ENCODE data around the gene SRGN. TPM values are rescaled to one million over a fixed set of nuclear protein-coding genes. Genes with fewer than 3 reads are reported as not detected.

The SRGN gene
- total and polyA plus RNA-seq, 2 of the 13 experiments (the other 11 are each of a cell fraction or from before 2014, with no cell fraction given) = 0.09 TPM; not detected in 1

DNA sequence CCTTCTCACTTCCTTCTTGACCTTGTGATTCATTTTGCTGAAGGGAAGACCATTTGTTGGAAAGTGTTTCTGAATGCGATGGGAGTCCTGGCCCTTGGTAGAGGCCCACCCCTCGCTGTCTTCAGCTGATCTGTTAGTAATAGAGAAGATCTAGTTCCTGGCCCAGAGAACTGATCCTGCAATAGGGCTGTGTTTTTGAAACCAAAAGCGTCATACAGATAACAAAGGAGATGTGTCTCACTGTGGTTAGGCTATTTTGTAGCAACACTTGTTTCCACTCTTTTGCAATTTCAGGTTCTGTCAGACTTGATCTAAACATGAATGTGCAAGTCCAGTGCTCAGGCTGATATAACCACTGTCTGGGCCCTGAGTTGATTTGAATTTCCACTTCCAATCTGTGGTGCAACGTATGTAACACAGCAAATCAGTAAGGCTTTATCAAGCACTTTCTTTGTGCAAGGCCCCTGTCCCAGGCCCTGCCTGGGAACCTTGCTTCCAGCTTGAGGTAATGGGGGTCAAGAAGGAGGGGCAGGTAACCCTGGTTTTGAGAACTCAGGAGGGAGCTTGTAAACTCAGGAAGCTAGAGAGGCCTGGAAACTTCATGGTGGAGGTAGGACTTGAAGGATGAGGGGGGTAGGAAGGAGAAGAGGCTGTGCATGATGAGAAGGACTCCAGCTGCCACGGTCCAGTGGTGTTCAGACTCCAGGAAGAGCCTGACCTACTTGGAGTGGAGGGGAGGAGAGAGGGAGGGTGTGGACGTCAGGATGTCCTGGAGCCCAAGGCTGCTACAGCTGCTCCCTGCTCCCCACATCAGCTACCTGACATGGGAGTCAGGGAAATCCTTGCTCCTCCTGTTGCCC lies 42.2 kb upstream of the SRGN start:
- H3K27me3 ChIP-seq (ENCODE audit: control insufficient read depth in 1 of 2, insufficient read depth in 2 of 2, low read length in 2 of 2) = peaks cover 0 to 10% of the 10 kb centered on the region in 2 experiments; a peak in 2 of 5 replicates
- TF ChIP-seq NFE2L1 (CRISPR knock-in tag; IDR thresholded peaks at IDR 0.05; ENCODE audit: borderline replicate concordance) (no peak), TOE1 (CRISPR knock-in tag; IDR thresholded peaks at IDR 0.05) (no peak), MAFF (IDR thresholded peaks at IDR 0.05; ENCODE audit: low read depth, low read length) (no peak), STAG1 (CRISPR knock-in tag; IDR thresholded peaks at IDR 0.05) (no peak), SNAI1 (CRISPR knock-in tag; IDR thresholded peaks at IDR 0.05; ENCODE audit: borderline replicate concordance) (no peak), ZNF432 (CRISPR knock-in tag; IDR thresholded peaks at IDR 0.05; ENCODE audit: borderline replicate concordance) (no peak), MZF1 (CRISPR knock-in tag; IDR thresholded peaks at IDR 0.05; ENCODE audit: borderline replicate concordance) (no peak), ZNF724P (CRISPR knock-in tag; IDR thresholded peaks at IDR 0.05; ENCODE audit: borderline replicate concordance) (no peak), ZNF563 (CRISPR knock-in tag; IDR thresholded peaks at IDR 0.05) (no peak), MEF2D (CRISPR knock-in tag; IDR thresholded peaks at IDR 0.05) (no peak), ZNF235 (CRISPR knock-in tag; IDR thresholded peaks at IDR 0.05; ENCODE audit: borderline replicate concordance) (no peak), ZNF230 (CRISPR knock-in tag; IDR thresholded peaks at IDR 0.05) (no peak), SIX1 (CRISPR knock-in tag; IDR thresholded peaks at IDR 0.05; ENCODE audit: borderline replicate concordance) (no peak)
- TF ChIP-seq, protein P1, sequence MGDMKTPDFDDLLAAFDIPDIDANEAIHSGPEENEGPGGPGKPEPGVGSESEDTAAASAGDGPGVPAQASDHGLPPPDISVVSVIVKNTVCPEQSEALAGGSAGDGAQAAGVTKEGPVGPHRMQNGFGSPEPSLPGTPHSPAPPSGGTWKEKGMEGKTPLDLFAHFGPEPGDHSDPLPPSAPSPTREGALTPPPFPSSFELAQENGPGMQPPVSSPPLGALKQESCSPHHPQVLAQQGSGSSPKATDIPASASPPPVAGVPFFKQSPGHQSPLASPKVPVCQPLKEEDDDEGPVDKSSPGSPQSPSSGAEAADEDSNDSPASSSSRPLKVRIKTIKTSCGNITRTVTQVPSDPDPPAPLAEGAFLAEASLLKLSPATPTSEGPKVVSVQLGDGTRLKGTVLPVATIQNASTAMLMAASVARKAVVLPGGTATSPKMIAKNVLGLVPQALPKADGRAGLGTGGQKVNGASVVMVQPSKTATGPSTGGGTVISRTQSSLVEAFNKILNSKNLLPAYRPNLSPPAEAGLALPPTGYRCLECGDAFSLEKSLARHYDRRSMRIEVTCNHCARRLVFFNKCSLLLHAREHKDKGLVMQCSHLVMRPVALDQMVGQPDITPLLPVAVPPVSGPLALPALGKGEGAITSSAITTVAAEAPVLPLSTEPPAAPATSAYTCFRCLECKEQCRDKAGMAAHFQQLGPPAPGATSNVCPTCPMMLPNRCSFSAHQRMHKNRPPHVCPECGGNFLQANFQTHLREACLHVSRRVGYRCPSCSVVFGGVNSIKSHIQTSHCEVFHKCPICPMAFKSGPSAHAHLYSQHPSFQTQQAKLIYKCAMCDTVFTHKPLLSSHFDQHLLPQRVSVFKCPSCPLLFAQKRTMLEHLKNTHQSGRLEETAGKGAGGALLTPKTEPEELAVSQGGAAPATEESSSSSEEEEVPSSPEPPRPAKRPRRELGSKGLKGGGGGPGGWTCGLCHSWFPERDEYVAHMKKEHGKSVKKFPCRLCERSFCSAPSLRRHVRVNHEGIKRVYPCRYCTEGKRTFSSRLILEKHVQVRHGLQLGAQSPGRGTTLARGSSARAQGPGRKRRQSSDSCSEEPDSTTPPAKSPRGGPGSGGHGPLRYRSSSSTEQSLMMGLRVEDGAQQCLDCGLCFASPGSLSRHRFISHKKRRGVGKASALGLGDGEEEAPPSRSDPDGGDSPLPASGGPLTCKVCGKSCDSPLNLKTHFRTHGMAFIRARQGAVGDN (CRISPR knock-in tag; IDR thresholded peaks at IDR 0.05) = no peak
- TF ChIP-seq, protein P2, sequence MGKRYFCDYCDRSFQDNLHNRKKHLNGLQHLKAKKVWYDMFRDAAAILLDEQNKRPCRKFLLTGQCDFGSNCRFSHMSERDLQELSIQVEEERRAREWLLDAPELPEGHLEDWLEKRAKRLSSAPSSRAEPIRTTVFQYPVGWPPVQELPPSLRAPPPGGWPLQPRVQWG (CRISPR knock-in tag; IDR thresholded peaks at IDR 0.05; ENCODE audit: borderline replicate concordance, low read depth) = no peak
- TF ChIP-seq, protein P3, sequence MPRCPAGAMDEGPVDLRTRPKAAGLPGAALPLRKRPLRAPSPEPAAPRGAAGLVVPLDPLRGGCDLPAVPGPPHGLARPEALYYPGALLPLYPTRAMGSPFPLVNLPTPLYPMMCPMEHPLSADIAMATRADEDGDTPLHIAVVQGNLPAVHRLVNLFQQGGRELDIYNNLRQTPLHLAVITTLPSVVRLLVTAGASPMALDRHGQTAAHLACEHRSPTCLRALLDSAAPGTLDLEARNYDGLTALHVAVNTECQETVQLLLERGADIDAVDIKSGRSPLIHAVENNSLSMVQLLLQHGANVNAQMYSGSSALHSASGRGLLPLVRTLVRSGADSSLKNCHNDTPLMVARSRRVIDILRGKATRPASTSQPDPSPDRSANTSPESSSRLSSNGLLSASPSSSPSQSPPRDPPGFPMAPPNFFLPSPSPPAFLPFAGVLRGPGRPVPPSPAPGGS (CRISPR knock-in tag; IDR thresholded peaks at IDR 0.05) = no peak
- no peak for DNase-seq (ENCODE audit: low spot score)
- POLR2A ChIA-PET = no interaction called here
- H3K4me3 ChIP-seq (replicated peaks in 1 of 3; ENCODE audit: insufficient read depth in 1 of 3, low read depth in 2 of 3, low read length in 3 of 3) = no peak overlapping the region
- CTCF ChIA-PET (ENCODE audit: low intra/inter-chr PET ratio, low total read pairs) = no interaction called here
- no TSS peak for BruUV-seq (replicated peaks)
- FAIRE-seq = no peak
- in situ Hi-C loops (cut with HindIII; ENCODE audit: extremely low pct_ligation_motif_present, low pct_unique_long_range_greater_than_20kb) = no loop called here
- H3K36me3 ChIP-seq (replicated peaks in 1 of 2; ENCODE audit: control insufficient read depth in 1 of 2, insufficient read depth in 2 of 2, low read length in 2 of 2) = no peaks in the 10 kb centered on the region
- intact Hi-C loops (cut with micrococcal nuclease; ENCODE audit: unreplicated experiment) = no loop called here
- H3K4me1 ChIP-seq (ENCODE audit: insufficient read depth, low read length) = no peaks in the 10 kb centered on the region
- no peaks in the 10 kb centered on the region for H3K9me3 ChIP-seq (ENCODE audit: low read length)
- H4K20me1 ChIP-seq (ENCODE audit: insufficient read depth, low read length) = no peaks in the 10 kb centered on the region
- no peak overlapping the region for H2AFZ ChIP-seq (ENCODE audit: low read length)
- no peak overlapping the region for H3K9ac ChIP-seq (ENCODE audit: insufficient read depth, low read depth, low read length)
- no peak overlapping the region for H3K4me2 ChIP-seq (ENCODE audit: low read depth, low read length)
- ATAC-seq = no peak
- no peak overlapping the region for H3K27ac ChIP-seq (ENCODE audit: extremely low read length, insufficient read depth, low read length)
- H3K79me2 ChIP-seq (ENCODE audit: insufficient read depth, low read length) = no peaks in the 10 kb centered on the region
- 0% methylated on average over 5 of the region's 6 CpGs for WGBS (ENCODE audit: low lambda C conversion rate)
